NCI-H2227 (cell line): ENCODE results near the gene BTG2.
"Not testable (repeated sequence)": the region's sequence is repeated elsewhere in the genome, so short reads cannot be mapped to it uniquely, and the experiment has no call there.

Source experiments
- DNase-seq: peaks from one replicate; lab custom pipeline; 2025; ENCODE audit not compliant: unreplicated experiment; lab: John Stamatoyannopoulos, UW

Gene BTG2, protein sequence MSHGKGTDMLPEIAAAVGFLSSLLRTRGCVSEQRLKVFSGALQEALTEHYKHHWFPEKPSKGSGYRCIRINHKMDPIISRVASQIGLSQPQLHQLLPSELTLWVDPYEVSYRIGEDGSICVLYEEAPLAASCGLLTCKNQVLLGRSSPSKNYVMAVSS

DNA sequence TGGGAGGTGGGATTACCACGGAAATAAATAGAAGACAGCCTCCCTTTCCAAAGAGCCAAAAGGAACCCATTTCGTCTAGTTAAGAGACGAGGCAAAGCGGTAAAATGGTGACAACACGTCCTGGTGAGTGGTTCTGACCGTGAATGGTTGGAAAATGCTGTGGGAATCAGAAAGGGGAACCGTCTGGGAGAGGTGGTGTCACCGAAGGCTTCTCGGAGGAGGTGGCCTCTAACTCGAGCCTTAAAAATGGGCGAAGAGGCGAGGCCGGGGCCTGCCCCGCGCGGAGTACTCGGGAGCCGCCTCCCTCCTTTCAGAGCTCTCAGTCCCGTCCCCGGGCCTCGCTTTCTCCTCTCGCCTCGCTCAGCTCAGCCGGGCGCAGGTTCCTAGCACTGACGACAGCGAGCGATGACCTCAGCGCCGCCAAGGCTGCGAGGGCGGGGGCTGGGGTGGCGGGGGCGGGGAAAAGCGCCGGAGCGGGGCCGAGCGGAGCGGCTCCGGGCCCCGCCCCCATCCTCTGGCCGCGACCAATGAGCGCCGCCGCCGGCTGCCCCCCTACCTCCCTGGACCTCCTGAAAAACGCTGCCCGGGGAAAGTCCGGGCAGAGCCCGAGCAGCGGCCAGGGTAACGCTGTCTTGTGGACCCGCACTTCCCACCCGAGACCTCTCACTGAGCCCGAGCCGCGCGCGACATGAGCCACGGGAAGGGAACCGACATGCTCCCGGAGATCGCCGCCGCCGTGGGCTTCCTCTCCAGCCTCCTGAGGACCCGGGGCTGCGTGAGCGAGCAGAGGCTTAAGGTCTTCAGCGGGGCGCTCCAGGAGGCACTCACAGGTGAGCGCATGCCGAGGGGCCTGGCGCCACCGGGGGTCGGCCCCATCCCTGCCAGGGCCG, at the start of gene BTG2:
Gene BTG2 (plus strand): TSS at position 601 of the 890 bp plus-strand sequence. CDS start 88 bp downstream, at position 689.
- peak; percentile 91 for DNase-seq

DNA sequence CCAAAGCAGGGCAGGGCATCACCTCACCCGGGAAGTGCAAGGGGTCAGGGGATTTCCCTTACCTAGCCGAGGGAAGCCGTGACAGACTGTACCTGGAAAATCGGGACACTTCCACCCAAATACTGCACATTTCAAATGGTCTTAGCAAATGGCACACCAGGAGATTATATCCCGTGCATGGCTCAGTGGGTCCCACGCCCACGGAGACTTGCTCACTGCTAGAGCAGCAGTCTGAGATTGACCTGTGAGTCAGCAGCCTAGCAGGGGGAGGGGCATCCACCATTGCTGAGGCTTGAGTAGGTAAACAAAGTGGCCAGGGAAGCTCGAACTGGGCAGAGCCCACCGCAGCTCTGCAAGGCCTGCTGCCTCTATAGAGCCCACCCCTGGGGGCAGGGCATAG, 48.7 kb upstream of the BTG2 start:
- DNase-seq, result not testable (repeated sequence)

DNA sequence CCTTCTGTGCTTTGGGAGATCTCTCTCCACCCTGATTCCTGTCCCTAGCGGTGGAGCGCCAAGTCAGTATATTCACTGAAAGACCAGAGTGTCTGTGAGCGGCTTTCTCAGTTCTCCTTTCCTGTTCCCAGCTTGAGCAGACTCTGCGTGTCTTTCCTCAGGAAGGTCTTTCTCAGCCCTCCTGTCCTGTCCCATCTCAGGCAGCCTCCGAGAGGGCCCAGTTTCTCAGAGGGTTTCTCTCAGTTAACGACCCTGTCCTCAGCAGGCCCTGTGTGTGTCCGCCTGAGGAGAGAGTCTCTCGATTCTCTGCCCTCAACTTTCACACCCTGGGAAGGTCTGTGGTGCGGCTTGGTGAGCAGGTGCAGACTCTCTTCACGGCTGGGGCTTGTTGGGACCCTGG, 41.8 kb upstream of the BTG2 start:
- DNase-seq, result no peak

DNA sequence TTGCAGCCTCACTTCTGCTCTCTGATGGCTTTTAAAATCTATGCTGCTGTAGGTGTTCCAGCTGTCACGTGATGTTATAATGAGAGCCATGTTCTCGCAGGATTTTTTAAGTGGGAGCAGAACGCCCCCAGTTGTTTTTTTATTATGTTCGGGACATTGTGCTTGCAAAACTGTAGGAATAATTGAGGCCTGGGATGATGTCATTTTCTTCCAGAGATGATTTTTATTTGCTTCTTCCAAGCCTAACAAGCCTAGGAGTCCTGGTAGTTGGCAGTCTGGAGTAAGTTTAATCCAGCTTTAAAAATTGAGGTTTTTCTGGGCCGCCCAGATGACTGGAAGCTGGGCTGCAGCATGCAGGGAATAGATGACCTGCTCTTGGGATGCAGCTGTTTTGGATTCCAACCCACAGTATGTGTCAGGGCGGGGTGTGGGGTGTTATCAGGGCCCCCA, 41.2 kb upstream of the BTG2 start:
- peak; percentile 33 for DNase-seq

DNA sequence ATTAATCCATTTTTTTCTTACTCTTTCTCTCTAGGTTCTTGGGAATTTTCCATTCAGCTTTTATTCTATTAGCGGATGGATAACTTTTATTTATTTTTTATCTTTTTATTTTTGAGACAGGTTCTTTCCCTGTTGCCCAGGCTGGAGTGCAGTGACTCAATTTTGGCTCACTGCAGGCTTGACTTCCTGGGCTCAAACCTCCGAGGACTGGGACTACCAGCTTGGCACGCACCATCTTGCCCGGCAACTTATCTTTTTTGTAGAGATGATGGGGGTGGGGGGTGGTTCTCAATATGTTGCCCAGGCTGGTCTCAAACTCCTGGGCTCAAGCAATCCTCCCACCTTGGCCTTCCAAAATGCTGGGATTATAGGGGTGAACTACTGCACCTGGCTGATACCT, 39.8 kb upstream of the BTG2 start:
- no peak for DNase-seq

DNA sequence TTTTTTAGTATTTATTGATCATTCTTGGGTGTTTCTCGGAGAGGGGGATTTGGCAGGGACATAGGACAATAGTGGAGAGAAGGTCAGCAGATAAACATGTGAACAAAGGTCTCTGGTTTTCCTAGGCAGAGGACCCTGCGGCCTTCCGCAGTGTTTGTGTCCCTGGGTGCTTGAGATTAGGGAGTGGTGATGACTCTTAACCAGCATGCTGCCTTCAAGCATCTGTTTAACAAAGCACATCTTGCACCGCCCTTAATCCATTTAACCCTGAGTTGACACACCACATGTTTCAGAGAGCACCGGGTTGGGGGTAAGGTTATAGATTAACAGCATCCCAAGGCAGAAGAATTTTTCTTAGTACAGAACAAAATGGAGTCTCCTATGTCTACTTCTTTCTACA, 39.2 kb upstream of the BTG2 start:
- DNase-seq, result not testable (repeated sequence)

DNA sequence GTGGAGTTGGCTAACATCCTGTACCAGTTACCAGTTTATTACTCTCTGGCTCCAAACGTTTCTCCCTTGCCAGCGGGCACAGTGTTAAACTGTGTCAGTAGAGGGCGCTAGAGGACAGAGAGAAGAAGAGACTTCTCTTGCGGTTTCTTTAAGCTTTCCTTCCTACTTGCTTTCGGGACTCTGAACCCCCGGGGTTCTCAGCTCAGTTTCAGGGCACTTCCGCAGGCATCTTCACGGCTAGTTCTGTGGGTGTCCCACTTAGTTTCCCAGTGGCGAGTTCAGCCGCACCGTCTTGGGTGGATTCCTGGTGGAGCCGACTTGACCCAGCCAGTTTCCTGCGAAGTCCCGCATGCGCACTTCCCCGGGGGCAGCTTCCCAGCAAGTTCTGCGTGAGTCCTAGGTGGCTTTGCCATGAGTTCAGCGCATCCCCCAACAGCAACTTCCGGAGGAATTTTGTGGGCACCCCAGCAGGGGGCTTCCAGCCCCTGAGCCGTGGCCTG, 37.9 kb upstream of the BTG2 start:
- DNase-seq, result peak; percentile 95

DNA sequence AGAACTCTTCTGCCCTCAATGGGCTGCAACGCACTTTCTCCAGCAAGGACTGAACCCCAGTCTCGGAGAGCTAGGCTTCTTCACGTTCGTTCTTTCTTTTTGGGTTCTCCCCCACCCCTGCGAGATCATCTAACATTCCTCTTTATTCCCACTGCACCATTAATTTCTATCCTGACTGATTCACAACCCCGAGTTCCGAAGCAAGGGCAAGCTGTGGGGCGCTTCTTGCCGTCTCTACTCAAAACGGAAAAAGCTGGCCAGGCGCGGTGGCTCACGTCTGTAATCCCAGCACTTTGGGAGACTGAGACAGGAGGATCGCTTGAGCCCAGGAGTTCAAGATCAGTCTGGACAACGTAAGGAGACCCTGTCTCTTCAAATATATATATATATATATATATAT, 37.4 kb upstream of the BTG2 start:
- DNase-seq, result no peak

DNA sequence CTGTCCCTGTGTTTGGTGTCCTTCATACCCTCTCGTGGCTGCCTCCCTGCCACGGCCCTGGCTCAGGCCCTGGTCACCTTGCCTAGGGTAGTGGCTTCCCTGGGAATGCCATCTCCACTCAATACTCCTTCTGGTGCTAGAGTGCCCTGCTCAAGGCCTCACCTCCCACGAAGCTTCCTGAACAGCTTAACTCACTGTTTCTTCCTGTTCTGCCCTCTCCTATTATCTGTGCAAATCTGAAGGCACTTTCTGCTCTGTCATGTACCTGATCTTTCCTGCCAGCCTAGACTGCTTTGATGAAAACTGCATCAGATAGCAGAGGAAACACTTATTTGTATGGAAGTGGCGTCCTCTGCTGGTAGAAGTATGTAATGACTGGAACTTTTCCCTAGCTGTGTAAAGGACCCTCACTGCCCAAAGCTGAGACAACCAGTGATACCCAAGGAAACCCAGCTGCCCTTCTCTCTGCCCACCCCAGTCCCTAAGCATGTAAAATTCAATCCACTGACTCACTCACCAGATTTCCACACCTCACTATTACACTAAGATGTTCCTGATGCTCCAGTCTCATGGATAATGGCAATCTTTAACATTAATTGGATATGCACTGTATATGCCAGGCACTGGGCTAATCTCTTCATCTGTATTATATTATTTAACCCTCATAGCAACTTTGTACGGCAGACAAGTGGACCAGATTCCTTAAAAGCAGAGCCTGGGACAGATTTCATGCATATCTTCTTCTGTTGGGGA, 36.2 kb upstream of the BTG2 start:
- DNase-seq, result peak; percentile 89

DNA sequence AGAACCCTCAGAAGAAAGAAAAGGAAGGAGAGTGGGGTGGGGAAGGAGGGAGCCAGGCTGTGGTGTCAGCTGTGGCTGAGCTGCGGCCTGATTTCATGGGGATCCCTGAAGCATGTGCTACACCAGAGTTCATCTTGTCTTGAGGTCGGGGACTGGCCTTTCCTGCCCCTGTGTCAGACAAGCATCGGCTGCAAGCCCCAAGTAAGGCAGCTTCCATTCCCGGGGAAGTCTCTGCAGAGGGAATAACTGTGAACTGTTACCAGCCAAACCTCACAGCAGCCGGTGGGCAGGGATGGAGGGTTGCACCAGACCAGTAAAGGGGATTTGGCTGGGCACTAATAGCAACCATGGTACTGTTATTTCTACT, 35.7 kb upstream of the BTG2 start:
- no peak for DNase-seq

DNA sequence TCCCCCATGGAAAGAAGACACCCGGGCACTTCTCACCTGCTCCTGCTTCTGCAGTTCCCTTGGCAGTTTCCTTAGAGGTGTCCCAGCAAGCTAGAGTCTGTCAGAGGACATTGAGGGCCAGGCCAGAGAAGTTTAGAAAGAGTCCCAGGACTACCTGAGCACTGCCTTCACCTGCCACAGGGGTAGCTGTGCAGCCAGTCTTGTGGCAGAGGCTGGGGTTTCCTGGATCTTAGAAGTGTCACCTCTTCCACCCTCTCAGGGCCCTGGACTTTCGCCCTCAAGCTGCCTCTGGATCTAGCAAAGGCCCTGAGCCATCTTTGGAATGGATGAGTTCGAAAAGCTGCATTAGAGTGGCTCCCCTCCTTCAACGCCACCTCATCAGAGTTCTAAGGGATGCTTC, 34.9 kb upstream of the BTG2 start:
- DNase-seq, result no peak

DNA sequence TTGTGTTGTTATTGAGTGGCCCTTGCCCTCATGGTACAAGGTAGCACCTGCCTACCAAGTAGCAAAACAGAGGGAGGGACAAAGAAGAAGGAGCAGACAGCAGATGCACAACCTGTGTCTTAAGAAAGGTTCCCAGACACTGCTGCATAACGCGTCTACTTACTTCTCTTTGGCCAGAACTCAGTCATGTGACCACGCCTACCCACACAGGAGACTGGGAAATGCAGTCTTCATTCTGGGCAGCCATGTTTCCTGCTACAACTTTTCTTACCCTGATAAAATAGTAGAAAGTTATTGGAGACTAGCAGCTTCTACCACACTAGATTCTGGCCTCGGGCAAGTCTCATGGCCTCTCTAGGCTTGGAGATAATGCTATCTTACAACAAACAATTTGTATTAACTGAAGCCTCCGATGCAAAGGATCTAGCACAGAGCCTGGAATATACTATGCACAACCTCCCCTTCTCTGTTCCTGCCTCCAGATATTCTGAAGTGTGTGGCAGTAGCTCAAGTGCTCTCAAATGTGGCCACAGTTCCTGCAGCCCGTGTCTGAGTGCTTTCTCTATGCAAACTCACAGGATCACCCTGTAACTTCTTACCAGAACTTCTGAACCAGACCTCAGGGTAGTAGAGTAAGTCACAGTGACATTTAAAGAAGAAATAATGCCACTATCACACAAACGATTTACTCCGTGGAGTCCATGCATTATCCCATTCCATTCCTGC, 34.1 kb upstream of the BTG2 start:
- peak; percentile 76 for DNase-seq

DNA sequence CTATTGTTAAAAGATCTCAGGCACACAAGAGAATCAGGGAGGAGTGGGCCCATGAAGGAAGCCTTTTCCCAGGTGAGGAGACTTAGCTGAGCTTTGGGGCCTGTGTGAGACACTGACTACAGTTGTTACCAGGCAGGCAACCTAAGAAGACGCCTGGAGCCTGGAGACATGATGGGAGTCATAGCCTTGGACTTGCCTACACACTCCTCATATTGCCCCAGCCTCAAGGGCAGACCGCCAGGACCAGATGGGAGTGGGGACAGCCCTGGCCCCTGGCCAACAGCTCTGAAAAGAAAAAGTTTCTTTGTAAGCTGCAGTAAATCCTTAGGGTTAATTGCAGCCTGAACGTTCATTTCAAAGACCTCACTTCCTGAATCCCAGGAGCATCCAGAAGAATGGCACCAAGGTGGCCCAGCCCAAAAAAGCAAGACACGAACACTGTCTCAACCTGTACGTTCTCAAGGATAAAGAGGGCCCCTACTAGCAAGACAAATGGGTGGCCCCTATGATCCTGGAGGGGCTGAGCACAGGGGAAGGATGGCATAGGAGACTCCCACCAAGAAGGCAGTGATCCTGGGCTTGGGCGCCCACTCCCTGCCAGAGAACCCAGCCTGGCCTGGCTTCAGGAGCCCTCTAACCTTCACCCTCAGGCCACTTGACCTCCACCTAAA, 33.2 kb upstream of the BTG2 start:
- DNase-seq, result no peak

DNA sequence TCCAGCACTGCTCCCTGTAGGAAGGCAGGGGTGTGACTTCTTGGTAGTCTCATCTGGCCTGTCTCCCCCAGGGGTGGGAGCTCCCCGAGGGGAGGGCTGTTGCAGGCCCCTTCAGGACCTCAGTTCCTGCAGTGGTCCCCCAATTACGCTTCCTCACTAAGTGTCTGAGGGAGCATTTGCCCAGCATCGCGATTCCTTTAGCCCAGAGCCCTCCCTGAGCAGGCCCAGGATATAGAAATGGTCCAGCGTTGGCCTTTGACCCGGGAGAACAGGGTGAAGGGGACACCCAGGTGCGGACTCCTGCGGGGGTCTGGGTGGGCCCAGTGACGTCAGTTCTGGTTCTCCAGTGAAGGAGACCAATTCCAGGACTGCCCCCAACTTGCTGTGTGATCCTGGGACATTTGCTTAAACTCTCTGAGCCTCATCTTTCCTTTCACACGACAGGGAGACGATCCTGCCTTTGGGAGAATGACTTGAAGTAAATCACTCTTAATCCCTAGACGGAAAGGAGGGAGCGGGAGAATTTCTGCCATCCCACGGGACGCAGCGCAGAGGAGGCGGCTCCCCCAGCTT, 32.6 kb upstream of the BTG2 start:
- DNase-seq, result no peak

DNA sequence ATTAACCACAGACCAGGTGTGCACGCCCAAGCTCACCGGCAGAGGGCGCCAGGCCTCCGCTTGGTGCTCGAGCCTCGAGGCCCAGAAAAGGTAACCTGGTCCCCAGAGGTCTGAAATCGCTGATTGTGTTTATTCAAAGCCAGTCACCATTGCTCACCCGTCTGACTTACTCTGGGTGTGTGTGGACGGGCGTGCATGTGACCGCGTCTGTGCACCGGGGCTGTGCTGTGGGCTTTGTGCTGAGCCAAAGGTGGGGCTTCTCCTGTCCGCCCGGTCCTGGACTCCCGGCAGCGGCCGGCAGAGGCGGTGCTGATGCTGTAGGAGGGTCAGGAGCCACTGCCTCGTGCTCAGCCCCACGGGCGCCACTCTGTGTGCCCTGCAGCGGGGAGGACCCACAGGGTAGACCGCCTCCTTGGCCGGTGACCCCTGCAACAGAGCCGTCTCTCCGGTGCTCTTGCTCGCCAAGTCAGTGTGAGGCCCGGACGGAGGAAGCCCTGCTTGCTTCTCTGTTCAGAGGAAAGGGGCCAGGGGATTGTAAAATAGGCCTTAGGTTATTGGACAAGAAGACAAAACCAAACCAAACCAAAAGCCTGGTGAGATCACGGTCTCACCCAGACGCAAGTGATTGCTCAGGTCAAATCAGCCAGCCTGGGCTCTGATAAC, 32.0 kb upstream of the BTG2 start:
- DNase-seq, result peak; percentile 88

DNA sequence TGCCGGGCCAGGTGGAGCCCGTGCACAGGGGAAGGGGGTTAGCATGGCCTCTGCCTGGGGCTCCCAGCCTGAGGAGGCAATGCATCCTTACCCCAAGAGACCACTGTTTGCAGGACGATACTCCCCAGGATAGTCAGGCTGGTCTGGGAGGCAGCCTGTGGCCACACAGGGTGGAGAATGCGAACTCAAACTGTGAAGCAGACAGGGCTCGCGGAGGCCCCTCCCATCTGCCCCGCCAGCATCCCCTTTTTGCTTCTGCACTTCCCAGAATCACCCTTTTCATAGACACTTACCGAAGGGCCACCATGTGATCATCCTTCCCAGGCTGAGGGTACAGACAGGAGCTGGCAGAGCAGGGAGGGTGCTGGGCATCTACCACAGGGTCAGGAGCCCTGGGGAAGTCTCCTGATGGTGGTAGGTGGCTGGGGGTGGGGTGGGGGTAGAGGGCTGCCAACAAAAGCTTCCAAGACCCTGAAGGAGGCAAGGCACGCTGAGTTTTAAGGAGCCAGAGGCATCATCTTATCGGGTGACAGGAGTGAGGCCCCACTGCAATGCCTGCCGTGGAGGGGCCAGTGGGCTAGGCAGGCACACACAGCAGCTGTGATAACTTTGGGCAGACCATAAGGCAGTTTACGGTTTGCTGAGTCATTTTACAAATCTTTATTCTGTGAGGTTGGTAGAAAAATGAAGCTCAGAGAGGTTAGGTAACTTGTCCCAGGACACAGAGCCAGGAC, 31.3 kb upstream of the BTG2 start:
- DNase-seq, result no peak

DNA sequence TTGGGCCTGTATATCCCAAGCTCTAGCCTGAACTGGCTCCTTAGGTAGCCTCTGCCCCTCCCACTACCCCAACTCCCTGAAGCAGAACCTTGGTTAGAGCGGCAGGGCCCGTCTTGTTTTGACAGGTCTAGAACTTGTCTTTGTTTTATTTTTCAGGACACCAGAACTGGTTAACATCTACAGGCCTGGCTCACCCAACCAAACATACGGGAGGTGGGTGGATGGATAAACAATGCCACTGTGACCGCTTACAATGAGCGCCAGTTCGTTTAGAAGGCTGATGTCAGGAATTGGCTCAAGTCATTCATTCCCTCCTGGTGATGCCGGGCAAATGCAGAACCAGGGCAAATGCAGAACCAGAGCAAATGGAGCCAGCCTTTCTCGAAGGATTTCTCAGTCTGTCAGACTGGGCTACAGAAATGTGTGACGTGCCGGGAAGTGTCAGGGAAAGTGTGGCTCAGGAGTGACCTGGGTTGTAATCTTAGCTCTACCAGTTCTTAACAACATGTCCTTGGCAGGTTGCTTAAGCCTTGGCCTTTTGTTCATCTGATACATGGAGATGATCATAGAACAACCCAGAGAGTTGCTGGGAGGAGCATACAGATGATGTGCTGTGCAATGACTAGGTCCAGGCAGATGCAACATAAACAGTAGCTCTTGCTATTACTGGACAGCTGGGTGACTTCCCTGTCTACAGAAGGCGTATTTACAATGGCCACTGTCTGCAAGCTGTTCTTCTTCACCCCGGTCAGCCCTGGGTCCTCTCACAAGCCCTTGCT, 30.5 kb upstream of the BTG2 start:
- no peak for DNase-seq

DNA sequence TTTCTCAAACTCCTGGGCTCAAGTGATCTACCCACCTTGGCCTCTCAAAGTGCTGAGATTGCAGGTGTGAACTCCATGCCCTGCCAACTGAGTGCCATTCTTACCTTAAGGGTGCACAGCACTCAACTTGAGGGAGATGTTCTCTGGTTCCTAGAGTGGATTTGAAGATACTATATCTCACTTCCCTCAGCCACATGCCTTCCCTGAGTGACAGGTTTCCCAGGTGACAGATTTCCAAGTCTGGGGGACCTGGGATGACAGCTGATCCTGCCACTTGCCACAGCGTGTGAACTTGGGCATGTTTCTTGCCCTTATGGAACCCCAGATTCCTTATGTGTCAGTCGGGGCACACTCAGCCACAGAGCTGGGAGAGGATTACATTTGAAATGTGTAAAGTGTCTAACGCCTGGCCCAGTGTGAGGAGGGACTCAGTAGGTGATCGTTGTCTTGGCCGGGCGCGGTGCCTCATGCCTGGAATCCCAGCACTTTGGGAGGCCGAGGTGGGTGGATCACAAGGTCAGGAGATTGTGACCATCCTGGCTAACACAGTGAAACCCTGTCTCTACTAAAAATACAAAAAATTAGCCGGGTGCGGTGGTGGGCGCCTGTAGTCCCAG, 29.6 kb upstream of the BTG2 start:
- DNase-seq, result no peak
